Brain microvascular endothelial cell (primary cell): ENCODE data around the gene USP10.

Experiments
- DNase-seq: peaks from one replicate; pipeline ENCODE4 v3.0.0-alpha.2; 2020
- H3K27ac ChIP-seq: fragments of 250-450 bp; sonication (Bioruptor Pico); 2 replicates; pipeline ENCODE4 v1.5.1; 2020; ENCODE audit warnings: mild to moderate bottlenecking, moderate library complexity
- H3K27me3 ChIP-seq: fragments of 250-450 bp; sonication (Bioruptor Pico); replicated peaks from 2 replicates; pipeline ENCODE4 v1.5.1; 2020; ENCODE audit warnings: mild to moderate bottlenecking
- H3K36me3 ChIP-seq: fragments of 250-450 bp; sonication (Bioruptor Pico); replicated peaks from 2 replicates; pipeline ENCODE4 v1.5.1; 2020; ENCODE audit warnings: mild to moderate bottlenecking
- H3K4me3 ChIP-seq: 2 replicates; pipeline ENCODE4 v1.5.1; 2011; ENCODE audit warnings: low read depth, mild to moderate bottlenecking, control low read depth, low read length, moderate library complexity
- CTCF ChIP-seq: IDR thresholded peaks from 2 replicates; pipeline ENCODE4 v1.5.1; 2011; ENCODE audit warnings: low read depth, mild to moderate bottlenecking, moderate library complexity, low read length, control low read depth, inconsistent platforms; ENCODE audit errors: missing control alignments
- in situ Hi-C: cut with HindIII; loops from 2 replicates; pipeline ENCODE4 v1.10.0; 2017; ENCODE audit warnings: low sequenced_read_pairs, low pct_ligation_motif_present

USP10 gene

GRCh38 chr16:84694980-84695379, 4.8 kb upstream of the USP10 start:
- in situ Hi-C loops, result no loop called here

GRCh38 chr16:84699147-84699711, 571 bp upstream of the USP10 start:
- Histone ChIP-seq H3K27ac (no peak overlapping the region), H3K4me3 (peak overlapping the region; percentile 87), H3K27me3 (no peaks in the 10 kb centered on the region), H3K36me3 (no peaks in the 10 kb centered on the region)
- TF ChIP-seq CTCF, result no peak
- DNase-seq, result no peak
- in situ Hi-C loops, result no loop called here

More at GRCh38 chr16:84694980-84695379, 4.8 kb upstream of the USP10 start:
- no peak for DNase-seq
- no peak overlapping the region for H3K4me3 ChIP-seq
- no peaks in the 10 kb centered on the region for H3K27me3 ChIP-seq
- TF ChIP-seq CTCF, result no peak
- H3K36me3 ChIP-seq, result no peaks in the 10 kb centered on the region
- H3K27ac ChIP-seq, result no peak overlapping the region

- Histone ChIP-seq H3K27me3 (no peaks in the 10 kb centered on the region), H3K36me3 (no peaks in the 10 kb centered on the region), H3K4me3 (peak overlapping the region; percentile 87), H3K27ac (peak overlapping the region; percentile 51)
- DNase-seq, result peak; percentile 29
- in situ Hi-C loops, result no loop called here
- no peak for TF ChIP-seq CTCF
These were observed 873 bp downstream of the USP10 start for GRCh38 chr16:84700446-84701300.

- in situ Hi-C loops, result no loop called here
These were observed 3.9 kb downstream of the USP10 start for GRCh38 chr16:84703681-84704080.

GRCh38 chr16:84704253-84704652, 4.5 kb downstream of the USP10 start:
- H3K4me3 ChIP-seq, result no peak overlapping the region
- H3K36me3 ChIP-seq, result no peaks in the 10 kb centered on the region
- no peak for TF ChIP-seq CTCF
- H3K27ac ChIP-seq, result no peak overlapping the region
- H3K27me3 ChIP-seq, result no peaks in the 10 kb centered on the region
- DNase-seq, result no peak
- in situ Hi-C loops, result no loop called here

More at GRCh38 chr16:84703681-84704080, 3.9 kb downstream of the USP10 start:
- no peak overlapping the region for H3K4me3 ChIP-seq
- no peak overlapping the region for H3K27ac ChIP-seq
- no peak for DNase-seq
- no peaks in the 10 kb centered on the region for H3K36me3 ChIP-seq
- TF ChIP-seq CTCF, result no peak
- H3K27me3 ChIP-seq, result no peaks in the 10 kb centered on the region
